Activated CD8-positive, alpha-beta T cell treated with anti-CD3 and anti-CD28 coated beads for 36 hours (primary cell): ENCODE measurements around the gene NRSN1. TPM values are rescaled to one million over a fixed set of nuclear protein-coding genes. Genes with fewer than 3 reads are reported as not detected.

ENCODE experiments used
- ATAC-seq: fragments of 200-7000 bp; cut with Tn5 transposase; one replicate; pipeline ENCODE4 v1.10.0; 2021; ENCODE audit warnings: mild to moderate bottlenecking, moderate library complexity
- CTCF ChIA-PET: fragments of 350-600 bp; sonication (Branson Sonifier 250); formaldehyde crosslinking; loops from one replicate; lab custom pipeline; 2021; ENCODE audit warnings: antibody characterized with exemption; lab: Charles Lee
- POLR2A ChIA-PET: fragments of 350-600 bp; sonication (Branson Sonifier 250); formaldehyde crosslinking; loops from one replicate; lab custom pipeline; 2021; ENCODE audit warnings: antibody characterized with exemption; lab: Charles Lee
- DNase-seq: peaks from one replicate; pipeline ENCODE4 v3.0.0-alpha.2; 2020
- H3K27ac Mint-ChIP-seq: one replicate; pipeline ENCODE4 v1.8.0; 2021; ENCODE audit warnings: mild to moderate bottlenecking, mixed read lengths
- H3K27me3 Mint-ChIP-seq: one replicate; pipeline ENCODE4 v1.8.0; 2021; ENCODE audit warnings: mixed read lengths
- H3K36me3 Mint-ChIP-seq: one replicate; pipeline ENCODE4 v1.8.0; 2021; ENCODE audit warnings: low read depth, mixed read lengths
- H3K4me1 Mint-ChIP-seq: one replicate; pipeline ENCODE4 v1.8.0; 2021; ENCODE audit warnings: low read depth, mixed read lengths
- H3K4me3 Mint-ChIP-seq: one replicate; pipeline ENCODE4 v1.8.0; 2021; ENCODE audit warnings: mild to moderate bottlenecking, moderate library complexity, mixed read lengths
- H3K9me3 Mint-ChIP-seq: one replicate; pipeline ENCODE4 v1.8.0; 2021; ENCODE audit warnings: mixed read lengths
- intact Hi-C: fragments of 100-400 bp; cut with micrococcal nuclease; formaldehyde crosslinking; loops from one replicate; pipeline ENCODE4 v1.10.0; 2022
- total RNA-seq, 2 experiments: library from RNA; stranded (reverse); gene quantifications; one replicate each; pipeline ENCODE4 v1.2.3, GENCODE V29; 2021
- TF ChIP-seq, protein P1 (sequence below): fragments of 200-600 bp; IDR thresholded peaks from one replicate; pipeline ENCODE4 v1.8.0; 2022; ENCODE audit warnings: antibody characterized with exemption, mild to moderate bottlenecking

Gene NRSN1
- total RNA-seq, 2 experiments from 2014 or later: not detected

DNA sequence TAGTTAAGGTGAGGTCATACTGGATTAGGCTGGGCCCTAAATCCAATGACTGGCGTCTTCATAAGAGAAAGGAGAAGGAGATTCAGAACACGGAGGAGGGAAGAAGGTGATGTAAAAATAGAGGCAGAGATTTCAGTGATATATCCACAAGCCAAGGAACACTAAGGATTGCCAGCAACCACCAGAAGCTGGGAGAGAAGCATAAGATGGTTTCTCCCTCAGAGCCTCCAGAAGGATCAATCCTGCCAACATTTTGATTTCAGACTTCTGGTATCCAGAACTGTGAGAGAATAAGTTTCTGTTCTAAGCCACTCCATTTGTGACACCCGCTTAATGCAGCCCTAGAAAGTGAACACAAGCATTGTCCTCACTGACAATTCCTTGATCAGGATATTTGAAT, 33.6 kb upstream of the NRSN1 start:
- intact Hi-C loops: no loop called here
- DNase-seq: no peak
- no peak for ATAC-seq

GRCh38 chr6:24093381-24093780, 32.6 kb upstream of the NRSN1 start:
- intact Hi-C loops: no loop called here
- peaks cover 7% of the 10 kb centered on the region for H3K27me3 Mint-ChIP-seq
- H3K4me1 Mint-ChIP-seq: no peaks in the 10 kb centered on the region
- H3K4me3 Mint-ChIP-seq: no peak overlapping the region
- no peaks in the 10 kb centered on the region for H3K36me3 Mint-ChIP-seq
- no peak overlapping the region for H3K27ac Mint-ChIP-seq
- no peak for ATAC-seq
- TF ChIP-seq, protein P1, sequence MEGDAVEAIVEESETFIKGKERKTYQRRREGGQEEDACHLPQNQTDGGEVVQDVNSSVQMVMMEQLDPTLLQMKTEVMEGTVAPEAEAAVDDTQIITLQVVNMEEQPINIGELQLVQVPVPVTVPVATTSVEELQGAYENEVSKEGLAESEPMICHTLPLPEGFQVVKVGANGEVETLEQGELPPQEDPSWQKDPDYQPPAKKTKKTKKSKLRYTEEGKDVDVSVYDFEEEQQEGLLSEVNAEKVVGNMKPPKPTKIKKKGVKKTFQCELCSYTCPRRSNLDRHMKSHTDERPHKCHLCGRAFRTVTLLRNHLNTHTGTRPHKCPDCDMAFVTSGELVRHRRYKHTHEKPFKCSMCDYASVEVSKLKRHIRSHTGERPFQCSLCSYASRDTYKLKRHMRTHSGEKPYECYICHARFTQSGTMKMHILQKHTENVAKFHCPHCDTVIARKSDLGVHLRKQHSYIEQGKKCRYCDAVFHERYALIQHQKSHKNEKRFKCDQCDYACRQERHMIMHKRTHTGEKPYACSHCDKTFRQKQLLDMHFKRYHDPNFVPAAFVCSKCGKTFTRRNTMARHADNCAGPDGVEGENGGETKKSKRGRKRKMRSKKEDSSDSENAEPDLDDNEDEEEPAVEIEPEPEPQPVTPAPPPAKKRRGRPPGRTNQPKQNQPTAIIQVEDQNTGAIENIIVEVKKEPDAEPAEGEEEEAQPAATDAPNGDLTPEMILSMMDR: no peak
- POLR2A ChIA-PET: no interaction called here
- DNase-seq: no peak
- H3K9me3 Mint-ChIP-seq: no peaks in the 10 kb centered on the region
- CTCF ChIA-PET: no interaction called here

More for the DNA sequence above, 33.6 kb upstream of the NRSN1 start:
- Mint-ChIP-seq H3K36me3 (no peaks in the 10 kb centered on the region), H3K4me1 (no peaks in the 10 kb centered on the region), H3K27ac (no peak overlapping the region), H3K9me3 (no peaks in the 10 kb centered on the region), H3K27me3 (peaks cover 7% of the 10 kb centered on the region), H3K4me3 (no peak overlapping the region)
- CTCF ChIA-PET: no interaction called here
- TF ChIP-seq, protein P1: no peak
- POLR2A ChIA-PET: no interaction called here

DNA sequence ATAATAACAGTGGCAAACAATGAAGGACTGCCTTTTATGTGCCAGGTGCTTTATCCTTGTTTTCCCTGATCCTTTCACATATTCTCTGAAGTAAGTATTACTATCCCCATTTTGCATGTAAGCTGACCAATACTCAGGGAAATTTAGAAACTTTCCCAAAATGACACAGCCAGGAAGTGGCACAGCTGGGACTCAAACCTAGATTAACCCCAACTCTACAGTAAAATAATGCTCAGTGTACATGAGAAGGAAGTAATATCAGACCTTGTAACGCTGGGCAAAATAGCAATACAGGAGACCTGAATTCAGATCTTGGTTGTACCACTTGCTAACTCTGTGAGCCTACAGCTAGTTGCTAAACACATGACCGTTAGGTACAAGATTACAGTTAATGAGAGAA, 26.8 kb upstream of the NRSN1 start:
- no peak overlapping the region for H3K4me3 Mint-ChIP-seq

DNA sequence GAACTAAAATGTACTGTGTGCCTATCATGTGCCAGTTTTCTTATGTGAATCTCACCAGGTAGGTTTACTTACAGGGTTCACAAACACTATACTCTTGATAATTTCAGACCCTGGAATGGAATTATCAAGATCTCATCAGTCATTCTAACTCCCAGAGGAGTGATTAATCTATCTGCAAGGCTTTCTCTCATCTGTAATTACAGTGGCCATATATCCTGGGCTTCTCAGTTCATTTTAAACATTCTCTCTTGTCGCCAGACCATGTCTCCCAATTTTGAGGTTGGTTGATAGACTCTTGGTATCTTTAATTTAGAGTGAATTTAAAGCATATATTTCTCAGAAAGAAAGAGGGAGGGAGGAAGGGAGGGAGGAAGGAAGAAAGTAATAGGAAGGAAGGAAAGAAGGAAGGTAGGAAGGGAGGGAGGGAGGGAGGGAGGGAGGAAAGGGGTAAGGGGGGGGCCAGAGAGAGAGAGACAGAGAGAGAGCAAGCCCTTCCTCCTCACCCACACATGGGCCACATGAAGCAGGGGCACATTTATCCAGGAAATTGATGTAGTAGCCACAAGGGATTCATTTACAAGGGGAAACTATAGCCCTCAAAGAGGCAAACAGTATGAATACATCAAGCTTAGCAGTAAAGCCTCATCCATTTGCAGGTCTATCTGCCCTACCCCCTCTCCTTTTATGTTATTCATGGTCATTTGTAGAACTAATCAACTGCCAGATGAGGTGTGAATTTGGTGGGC, 25.8 kb upstream of the NRSN1 start:
- H3K4me1 Mint-ChIP-seq: no peaks in the 10 kb centered on the region
- H3K9me3 Mint-ChIP-seq: no peaks in the 10 kb centered on the region
- H3K27me3 Mint-ChIP-seq: peaks cover 9% of the 10 kb centered on the region
- H3K27ac Mint-ChIP-seq: no peak overlapping the region
- DNase-seq (no peak), ATAC-seq (no peak)
- ChIA-PET CTCF (no interaction called here), POLR2A (no interaction called here)
- no peak overlapping the region for H3K4me3 Mint-ChIP-seq
- H3K36me3 Mint-ChIP-seq: no peaks in the 10 kb centered on the region
- TF ChIP-seq, protein P1: no peak
- intact Hi-C loops: no loop called here

More for the DNA sequence above, 26.8 kb upstream of the NRSN1 start:
- ChIA-PET CTCF (no interaction called here), POLR2A (no interaction called here)
- no peaks in the 10 kb centered on the region for H3K4me1 Mint-ChIP-seq
- H3K9me3 Mint-ChIP-seq: no peaks in the 10 kb centered on the region
- H3K27ac Mint-ChIP-seq: no peak overlapping the region
- TF ChIP-seq, protein P1: no peak
- H3K27me3 Mint-ChIP-seq: peaks cover 9% of the 10 kb centered on the region
- ATAC-seq (no peak), DNase-seq (no peak)
- no peaks in the 10 kb centered on the region for H3K36me3 Mint-ChIP-seq
- intact Hi-C loops: no loop called here

GRCh38 chr6:24100770-24101155, 25.3 kb upstream of the NRSN1 start:
- H3K4me1 Mint-ChIP-seq: no peaks in the 10 kb centered on the region
- intact Hi-C loops: no loop called here
- H3K4me3 Mint-ChIP-seq: no peak overlapping the region

More at GRCh38 chr6:24100770-24101155, 25.3 kb upstream of the NRSN1 start:
- ATAC-seq (no peak), DNase-seq (no peak)
- H3K27ac Mint-ChIP-seq: no peak overlapping the region
- peaks cover 8% of the 10 kb centered on the region for H3K27me3 Mint-ChIP-seq
- no peaks in the 10 kb centered on the region for H3K36me3 Mint-ChIP-seq
- POLR2A ChIA-PET: no interaction called here
- no peaks in the 10 kb centered on the region for H3K9me3 Mint-ChIP-seq
- CTCF ChIA-PET: no interaction called here
- TF ChIP-seq, protein P1: no peak
